H1 (cell line): ENCODE data around the gene L3MBTL4. TPM values are rescaled to one million over a fixed set of nuclear protein-coding genes. Genes with fewer than 3 reads are reported as not detected.

Source experiments
- CTCF ChIA-PET: fragments of 300-600 bp; sonication (Branson Sonifier 250); formaldehyde crosslinking; loops from one replicate; lab custom pipeline; 2021; ENCODE audit not compliant: partially characterized antibody; lab: Charles Lee
- POLR2A ChIA-PET: fragments of 300-600 bp; sonication (Branson Sonifier 250); formaldehyde crosslinking; loops from one replicate; lab custom pipeline; 2021; ENCODE audit warnings: inconsistent platforms; ENCODE audit not compliant: partially characterized antibody; lab: Charles Lee
- DNase-seq, 2 experiments: peaks; one replicate each; pipeline versions ENCODE4 v3.0.0 to v3.0.0-alpha.2; 2010 to 2022; ENCODE audit warnings: low spot score in 2 of 2, low read depth in 1 of 2, mixed read lengths in 1 of 2
- FAIRE-seq: peaks from 2 replicates; lab custom pipeline; 2011; peaks lifted over from hg19 to GRCh38; lab: Jason Lieb, UNC
- H2AFZ ChIP-seq: 2 replicates; pipeline ENCODE4 v1.8.1; 2012; ENCODE audit warnings: low read length, inconsistent platforms
- H2AK5ac ChIP-seq: 2 replicates; pipeline ENCODE4 v1.6.1; 2013; ENCODE audit warnings: low read depth, low read length
- H2BK120ac ChIP-seq: replicated peaks from 2 replicates; pipeline ENCODE3; 2013; ENCODE audit warnings: low read depth, low read length, inconsistent platforms
- H2BK12ac ChIP-seq: 2 replicates; pipeline ENCODE4 v1.6.1; 2013; ENCODE audit warnings: low read depth, low read length
- H2BK15ac ChIP-seq: 2 replicates; pipeline ENCODE4 v1.6.1; 2013; ENCODE audit warnings: low read length
- H2BK20ac ChIP-seq: 2 replicates; pipeline ENCODE4 v1.6.1; 2013; ENCODE audit warnings: low read length
- H2BK5ac ChIP-seq: 2 replicates; pipeline ENCODE4 v1.6.1; 2013; ENCODE audit warnings: low read depth, low read length
- H3K14ac ChIP-seq: 2 replicates; pipeline ENCODE4 v1.6.1; 2013; ENCODE audit warnings: inconsistent platforms; ENCODE audit not compliant: insufficient read length
- H3K18ac ChIP-seq: 2 replicates; pipeline ENCODE4 v1.6.1; 2013; ENCODE audit warnings: low read length; ENCODE audit errors: extremely low read depth
- H3K23ac ChIP-seq: 2 replicates; pipeline ENCODE4 v1.6.1; 2013; ENCODE audit warnings: inconsistent platforms; ENCODE audit not compliant: insufficient read length
- H3K23me2 ChIP-seq: 2 replicates; pipeline ENCODE4 v1.6.1; 2013; ENCODE audit warnings: low read depth, low read length
- H3K27ac ChIP-seq: 2 replicates; pipeline ENCODE4 v1.6.1; 2011; ENCODE audit warnings: low read depth, low read length, inconsistent platforms
- H3K27me3 ChIP-seq, 4 experiments: replicated peaks in 1 of 4; 1 replicate in 1 of 4; 2 replicates in 3 of 4; pipeline versions ENCODE4 v1.6.1 to v1.8.1; 2011 to 2013; ENCODE audit warnings: low read length in 3 of 4, mild to moderate bottlenecking in 3 of 4, inconsistent platforms in 2 of 4, mixed read lengths in 2 of 4, moderate library complexity in 1 of 4; ENCODE audit not compliant: control insufficient read depth in 3 of 4, insufficient read depth in 3 of 4; ENCODE audit errors: extremely low read depth in 1 of 4
- H3K36me3 ChIP-seq, 4 experiments: 2 replicates each; pipeline versions ENCODE4 v1.6.1 to v1.8.1; 2011 to 2013; ENCODE audit warnings: mild to moderate bottlenecking in 4 of 4, low read length in 3 of 4, moderate library complexity in 2 of 4, control low read depth in 1 of 4, inconsistent platforms in 1 of 4; ENCODE audit not compliant: insufficient read depth in 4 of 4, control insufficient read depth in 2 of 4
- H3K4ac ChIP-seq: replicated peaks from 2 replicates; pipeline ENCODE3; 2013; ENCODE audit warnings: low read length, low read depth, mixed read lengths, inconsistent platforms; ENCODE audit not compliant: insufficient read length
- H3K4me1 ChIP-seq, 4 experiments: replicated peaks in 1 of 4; 1 replicate in 1 of 4; 2 replicates in 3 of 4; pipeline versions ENCODE4 v1.6.1 to v1.8.1; 2011 to 2013; ENCODE audit warnings: low read length in 3 of 4, inconsistent platforms in 2 of 4, mixed read lengths in 1 of 4; ENCODE audit not compliant: insufficient read depth in 4 of 4, control insufficient read depth in 3 of 4
- H3K4me2 ChIP-seq, 2 experiments: 2 replicates each; pipeline versions ENCODE4 v1.6.1 to v1.8.1; 2011 to 2013; ENCODE audit warnings: low read depth in 2 of 2, low read length in 2 of 2, control low read depth in 1 of 2, inconsistent platforms in 1 of 2, mild to moderate bottlenecking in 1 of 2; ENCODE audit not compliant: insufficient read depth in 1 of 2
- H3K4me3 ChIP-seq, 4 experiments: fragments of 200-600, 300-600 bp in 1 of 4; sonication (generic), shearing (Covaris generic), sonication (Bioruptor Twin) in 1 of 4; 2 replicates each; pipeline versions ENCODE4 v1.5.1 to v1.8.1; 2011 to 2016; ENCODE audit warnings: low read length in 4 of 4, low read depth in 3 of 4, control low read depth in 2 of 4, inconsistent platforms in 2 of 4, mild to moderate bottlenecking in 2 of 4, mixed read lengths in 1 of 4, moderate library complexity in 1 of 4; ENCODE audit not compliant: insufficient read depth in 2 of 4; ENCODE audit errors: extremely low read depth in 1 of 4
- H3K56ac ChIP-seq: replicated peaks from 2 replicates; pipeline ENCODE3; 2013; ENCODE audit warnings: low read depth, mild to moderate bottlenecking, mixed read lengths, low read length, inconsistent platforms; ENCODE audit not compliant: insufficient read length
- H3K79me1 ChIP-seq: 2 replicates; pipeline ENCODE4 v1.6.1; 2013; ENCODE audit warnings: low read depth, low read length, control low read depth
- H3K79me2 ChIP-seq, 2 experiments: 2 replicates each; pipeline versions ENCODE4 v1.6.1 to v1.8.1; 2012 to 2013; ENCODE audit warnings: low read length in 2 of 2, mild to moderate bottlenecking in 2 of 2, inconsistent platforms in 1 of 2; ENCODE audit not compliant: insufficient read depth in 2 of 2, control insufficient read depth in 1 of 2
- H3K9ac ChIP-seq, 4 experiments: replicated peaks in 1 of 4; 1 replicate in 1 of 4; 2 replicates in 3 of 4; pipeline versions ENCODE4 v1.6.1 to v1.8.1; 2011 to 2013; ENCODE audit warnings: low read depth in 3 of 4, low read length in 3 of 4, control low read depth in 2 of 4, mild to moderate bottlenecking in 2 of 4, moderate library complexity in 2 of 4, inconsistent platforms in 1 of 4; ENCODE audit errors: extremely low read depth in 1 of 4
- H3K9me3 ChIP-seq, 2 experiments: 2 replicates each; pipeline versions ENCODE4 v1.6.1 to v1.8.1; 2012 to 2013; ENCODE audit warnings: mild to moderate bottlenecking in 2 of 2, moderate library complexity in 2 of 2, control low read depth in 1 of 2, inconsistent platforms in 1 of 2, low read depth in 1 of 2, low read length in 1 of 2, mixed read lengths in 1 of 2; ENCODE audit not compliant: insufficient read depth in 2 of 2
- H4K20me1 ChIP-seq, 2 experiments: replicated peaks in 1 of 2; 2 replicates each; pipeline versions ENCODE3 to v1.8.1; 2011 to 2013; ENCODE audit warnings: inconsistent platforms in 2 of 2, low read length in 2 of 2, mild to moderate bottlenecking in 1 of 2; ENCODE audit not compliant: insufficient read depth in 2 of 2, control insufficient read depth in 1 of 2
- H4K5ac ChIP-seq: 2 replicates; pipeline ENCODE4 v1.6.1; 2013; ENCODE audit warnings: low read length, low read depth, mixed read lengths, inconsistent platforms; ENCODE audit not compliant: insufficient read length
- H4K8ac ChIP-seq: 2 replicates; pipeline ENCODE4 v1.8.0; 2013; ENCODE audit warnings: mild to moderate bottlenecking, moderate library complexity, low read length, inconsistent platforms; ENCODE audit not compliant: insufficient read depth; ENCODE audit errors: extremely low read depth
- H4K91ac ChIP-seq: replicated peaks from 2 replicates; pipeline ENCODE3; 2013; ENCODE audit warnings: low read length, mixed read lengths, inconsistent platforms; ENCODE audit not compliant: insufficient read length
- BRCA1 ChIP-seq: IDR thresholded peaks from 2 replicates; pipeline ENCODE4 v1.6.1; 2012; ENCODE audit warnings: low read depth, low read length, improper control_type of control experiment
- JUND ChIP-seq: IDR thresholded peaks from 2 replicates; pipeline ENCODE4 v1.6.1; 2011; ENCODE audit warnings: mild to moderate bottlenecking, improper control_type of control experiment, low read length
- RAD21 ChIP-seq, 2 experiments: IDR thresholded peaks in 1 of 2; conservative IDR thresholded peaks in 1 of 2; 2 replicates each; pipeline ENCODE4 v1.6.1; 2011; ENCODE audit warnings: low read depth in 2 of 2, low read length in 2 of 2, improper control_type of control experiment in 1 of 2, inconsistent platforms in 1 of 2, mild to moderate bottlenecking in 1 of 2, moderate library complexity in 1 of 2
- SRF ChIP-seq: IDR thresholded peaks from 2 replicates; pipeline ENCODE4 v1.6.1; 2011; ENCODE audit warnings: mild to moderate bottlenecking, low read depth, low read length, moderate library complexity
- SUZ12 ChIP-seq: fragments of 200-600 bp; sonication (generic); IDR thresholded peaks from 2 replicates; pipeline ENCODE4 v1.6.1; 2012; ENCODE audit warnings: mild to moderate bottlenecking, inconsistent platforms, low read length, moderate library complexity, mixed read lengths
- TBP ChIP-seq: IDR thresholded peaks from 2 replicates; pipeline ENCODE4 v1.6.1; 2011; ENCODE audit warnings: low read depth, low read length, improper control_type of control experiment
- TCF12 ChIP-seq: IDR thresholded peaks from 2 replicates; pipeline ENCODE4 v1.6.1; 2011; ENCODE audit warnings: low read depth, mild to moderate bottlenecking, low read length
- WGBS, 2 experiments: shearing (Covaris generic) in 1 of 2; methylation state at CpG; one replicate each; pipeline versions ENCODE4 v1.1.6 to v1.1.7; 2013 to 2015; ENCODE audit warnings: low lambda C conversion rate in 2 of 2, mixed read lengths in 2 of 2, inconsistent platforms in 1 of 2, low coverage in 1 of 2, missing lambda C conversion rate in 1 of 2; ENCODE audit not compliant: insufficient replicate concordance in 2 of 2, insufficient coverage in 1 of 2, insufficient read length in 1 of 2; ENCODE audit errors: extremely low coverage in 1 of 2, missing lambda C conversion rate in 1 of 2; 5-methylcytosine and 5-hydroxymethylcytosine counted together
- polyA plus RNA-seq, 7 experiments: library from polyadenylated mRNA; depleted of rRNA in 3 of 7; stranded (reverse) in 5 of 7; unstranded in 2 of 7; fragments of >200 nt in 5 of 7; fragments of 200-250 nt in 2 of 7; gene quantifications; 1 replicate in 5 of 7; 2 replicates in 1 of 7; 4 replicates in 1 of 7; pipeline versions ENCODE4 v1.2.1 to v1.2.3, GENCODE V29; 2011 to 2013; ENCODE audit warnings: missing spikeins in 2 of 7, mixed read lengths in 2 of 7
- total RNA-seq: library from RNA; stranded (reverse); fragmentation: NEBNext Ultra II Directional; extraction: Animal tissue kit (Norgen Biotek cat#: 25700); gene quantifications from 2 replicates; pipeline ENCODE4 v1.2.1, GENCODE V29; 2021
- TF ChIP-seq, protein P1 (sequence below), 3 experiments: IDR thresholded peaks; 1 replicate in 2 of 3; 2 replicates in 1 of 3; pipeline versions ENCODE4 v1.5.1 to v1.6.1; 2011; ENCODE audit warnings: low read length in 3 of 3, mild to moderate bottlenecking in 3 of 3, inconsistent platforms in 2 of 3, low read depth in 1 of 3, moderate library complexity in 1 of 3; ENCODE audit not compliant: insufficient read depth in 1 of 3; ENCODE audit errors: control extremely low read depth in 1 of 3

L3MBTL4 gene
- total and polyA plus RNA-seq, 2 of the 8 experiments (the other 6 are each of a cell fraction or from before 2014, with no cell fraction given) = 1.0 to 2.1 TPM

DNA sequence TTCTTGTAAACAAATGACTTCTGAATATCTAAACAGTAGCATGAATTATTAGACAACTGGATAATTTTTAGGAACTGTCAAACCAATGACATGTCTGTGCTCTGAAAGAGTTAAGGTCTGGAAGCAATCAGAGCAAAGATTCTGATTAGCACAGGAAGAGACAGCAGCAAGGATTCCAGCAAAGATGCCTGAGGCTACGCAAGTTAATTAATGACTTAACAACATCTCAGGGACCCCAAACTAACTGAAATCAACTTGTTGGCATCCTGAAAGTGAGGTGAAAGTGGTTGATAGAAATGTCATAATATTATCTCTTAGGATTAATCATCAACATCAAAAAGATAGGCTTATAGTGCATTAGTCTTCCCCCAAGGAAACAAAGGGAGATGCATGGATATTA is 396.0 kb downstream of the L3MBTL4 start:
- Histone ChIP-seq H4K91ac (no peak overlapping the region), H3K23ac (no peak overlapping the region), H3K27me3 (peaks cover 0 to 2% (median 0%) of the 10 kb centered on the region in 4 experiments; a peak in 1 of 7 replicates), H3K4me3 (no peak overlapping the region), H3K9me3 (no peaks in the 10 kb centered on the region), H4K20me1 (no peaks in the 10 kb centered on the region), H2BK20ac (no peak overlapping the region), H4K5ac (no peak overlapping the region), H2BK120ac (no peak overlapping the region), H3K9ac (no peak overlapping the region), H2AFZ (no peak overlapping the region), H2BK5ac (no peak overlapping the region), H2AK5ac (no peak overlapping the region), H3K4ac (no peak overlapping the region), H3K79me2 (no peaks in the 10 kb centered on the region), H3K56ac (no peak overlapping the region), H3K79me1 (no peaks in the 10 kb centered on the region), H3K27ac (no peak overlapping the region), H3K4me2 (no peak overlapping the region), H3K14ac (no peak overlapping the region), H3K18ac (no peak overlapping the region), H3K23me2 (no peaks in the 10 kb centered on the region), H2BK12ac (no peak overlapping the region), H4K8ac (no peak overlapping the region), H3K4me1 (peaks cover 0 to 3% (median 0%) of the 10 kb centered on the region in 4 experiments; a peak in 1 of 7 replicates), H3K36me3 (no peaks in the 10 kb centered on the region), H2BK15ac (no peak overlapping the region)
- FAIRE-seq (no peak), DNase-seq (no peak)
- no peak for TF ChIP-seq SRF
- no peak for TF ChIP-seq RAD21 (IDR thresholded peaks at IDR 0.05 in 1 of 2, conservative IDR thresholded peaks at IDR 0.05 in 1 of 2; ENCODE audit: low read depth in 2 of 2, low read length in 2 of 2)
- no peak for TF ChIP-seq TCF12
- no peak for TF ChIP-seq SUZ12
- TF ChIP-seq, protein P1, sequence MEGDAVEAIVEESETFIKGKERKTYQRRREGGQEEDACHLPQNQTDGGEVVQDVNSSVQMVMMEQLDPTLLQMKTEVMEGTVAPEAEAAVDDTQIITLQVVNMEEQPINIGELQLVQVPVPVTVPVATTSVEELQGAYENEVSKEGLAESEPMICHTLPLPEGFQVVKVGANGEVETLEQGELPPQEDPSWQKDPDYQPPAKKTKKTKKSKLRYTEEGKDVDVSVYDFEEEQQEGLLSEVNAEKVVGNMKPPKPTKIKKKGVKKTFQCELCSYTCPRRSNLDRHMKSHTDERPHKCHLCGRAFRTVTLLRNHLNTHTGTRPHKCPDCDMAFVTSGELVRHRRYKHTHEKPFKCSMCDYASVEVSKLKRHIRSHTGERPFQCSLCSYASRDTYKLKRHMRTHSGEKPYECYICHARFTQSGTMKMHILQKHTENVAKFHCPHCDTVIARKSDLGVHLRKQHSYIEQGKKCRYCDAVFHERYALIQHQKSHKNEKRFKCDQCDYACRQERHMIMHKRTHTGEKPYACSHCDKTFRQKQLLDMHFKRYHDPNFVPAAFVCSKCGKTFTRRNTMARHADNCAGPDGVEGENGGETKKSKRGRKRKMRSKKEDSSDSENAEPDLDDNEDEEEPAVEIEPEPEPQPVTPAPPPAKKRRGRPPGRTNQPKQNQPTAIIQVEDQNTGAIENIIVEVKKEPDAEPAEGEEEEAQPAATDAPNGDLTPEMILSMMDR (IDR thresholded peaks at IDR 0.05; ENCODE audit: control extremely low read depth in 1 of 3, insufficient read depth in 1 of 3, low read depth in 1 of 3, low read length in 3 of 3) = no peak
- TF ChIP-seq JUND = no peak
- no peak for TF ChIP-seq BRCA1
- no peak for TF ChIP-seq TBP
- CTCF ChIA-PET = interaction anchor here (2.0 kb wide), 1 partner anchor 23 kb away, joined by 4 read pairs; no protein-coding TSS in a partner anchor
- WGBS, 2 experiments = 100% methylated on average over 1 of the region's 1 CpG; no CpG with 5 or more reads in 1 of the 2 experiments
- POLR2A ChIA-PET = no interaction called here
